HG03280 (cell line): ENCODE data around the gene ZNF783.
"Not testable (repeated sequence)": the region's sequence is repeated elsewhere in the genome, so short reads cannot be mapped to it uniquely, and the experiment has no call there.

ENCODE experiments used
- ATAC-seq: cut with Tn5 transposase; IDR thresholded peaks from one replicate; pipeline ENCODE4 v1.9.1; 2021; ENCODE audit warnings: mild to moderate bottlenecking, moderate library complexity; ENCODE audit not compliant: unreplicated experiment

ZNF783 gene

DNA sequence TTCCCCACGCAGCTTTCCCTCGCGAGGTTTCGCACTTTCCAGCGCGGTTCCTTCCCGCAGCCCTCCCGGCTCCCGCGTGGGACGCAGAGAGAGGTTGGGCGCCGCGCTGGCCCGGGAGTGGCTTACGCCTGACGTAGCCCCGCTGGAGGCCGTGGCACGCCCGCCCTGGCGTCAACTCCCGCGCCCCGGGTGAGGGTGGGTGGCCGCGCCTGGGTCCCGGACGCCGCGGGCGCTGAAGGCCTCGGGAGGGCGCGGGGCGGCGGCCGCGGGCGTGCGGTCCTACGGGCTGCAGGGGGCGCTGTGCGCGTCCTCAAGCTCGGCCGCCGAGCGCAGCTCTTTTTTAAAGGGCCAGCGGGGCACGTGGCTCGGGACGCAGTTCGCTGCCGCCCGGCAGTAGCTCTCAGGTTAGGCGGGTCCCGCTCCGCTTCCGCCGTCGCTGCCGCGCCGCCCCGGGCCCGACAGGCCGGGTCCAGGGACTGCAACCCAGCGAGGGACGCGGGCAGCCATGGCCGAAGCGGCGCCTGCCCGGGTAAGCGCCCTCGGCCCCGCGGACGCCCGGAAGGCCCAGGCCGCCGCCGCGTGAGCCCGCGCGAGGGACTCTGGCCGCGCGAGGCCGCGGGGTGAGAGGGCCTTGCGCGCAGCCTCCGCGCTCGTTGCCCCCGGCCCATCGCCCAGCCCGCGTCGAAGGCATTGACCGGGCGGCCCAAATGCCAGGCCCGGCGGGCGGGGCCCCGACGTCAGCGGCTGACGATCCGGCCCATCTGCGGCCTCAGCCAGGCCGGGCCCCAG, at the start of gene ZNF783:
ZNF783 (plus strand) TSS at position 368 of the 789 bp plus-strand sequence; CDS start at position 506, 138 bp downstream.
- peak; percentile 86 for ATAC-seq

DNA sequence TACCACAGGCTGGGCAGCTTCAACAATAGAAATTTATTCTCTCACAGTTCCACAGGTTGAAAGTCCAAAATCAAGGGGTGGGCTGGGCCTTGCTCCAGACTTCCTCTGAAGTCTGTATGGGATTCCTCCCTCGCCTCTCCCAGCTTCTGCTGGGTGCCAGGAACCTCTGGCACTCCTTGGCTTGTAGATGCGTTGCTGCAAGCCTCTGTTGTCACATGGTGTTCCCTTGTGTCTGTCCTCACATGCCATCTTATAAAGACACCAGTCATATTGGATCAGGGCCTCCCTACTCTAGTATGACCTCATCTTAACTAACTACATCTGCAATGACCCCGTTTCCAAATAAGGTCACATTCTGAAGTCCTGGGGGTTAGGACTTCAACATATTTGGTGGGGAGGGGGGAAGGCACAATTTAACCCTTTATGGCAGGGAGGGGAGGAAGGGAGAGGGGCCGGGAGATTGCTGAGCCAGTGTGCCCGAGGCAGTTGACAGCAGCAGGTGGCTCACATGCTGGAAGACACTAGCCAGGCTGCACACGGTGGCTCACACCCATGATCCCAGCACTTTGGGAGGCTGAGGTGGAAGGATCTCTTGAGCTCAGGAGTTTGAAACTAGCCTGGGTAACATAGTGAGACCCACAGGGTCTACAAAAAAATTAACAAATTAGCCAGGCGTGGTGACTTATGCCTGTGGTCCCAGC, 47.8 kb upstream of the ZNF783 start:
- ATAC-seq, result no peak

- no peak for ATAC-seq
Measured at GRCh38 chr7:149216402-149216801, 45.6 kb upstream of the ZNF783 start.

- ATAC-seq, result no peak
Measured at GRCh38 chr7:149217570-149217969, 44.4 kb upstream of the ZNF783 start.

- ATAC-seq, result no peak
Measured at GRCh38 chr7:149218469-149219420, 43.3 kb upstream of the ZNF783 start.

GRCh38 chr7:149220534-149220933, 41.5 kb upstream of the ZNF783 start:
- no peak for ATAC-seq

- no peak for ATAC-seq
Measured at GRCh38 chr7:149223176-149223575, 38.8 kb upstream of the ZNF783 start.

DNA sequence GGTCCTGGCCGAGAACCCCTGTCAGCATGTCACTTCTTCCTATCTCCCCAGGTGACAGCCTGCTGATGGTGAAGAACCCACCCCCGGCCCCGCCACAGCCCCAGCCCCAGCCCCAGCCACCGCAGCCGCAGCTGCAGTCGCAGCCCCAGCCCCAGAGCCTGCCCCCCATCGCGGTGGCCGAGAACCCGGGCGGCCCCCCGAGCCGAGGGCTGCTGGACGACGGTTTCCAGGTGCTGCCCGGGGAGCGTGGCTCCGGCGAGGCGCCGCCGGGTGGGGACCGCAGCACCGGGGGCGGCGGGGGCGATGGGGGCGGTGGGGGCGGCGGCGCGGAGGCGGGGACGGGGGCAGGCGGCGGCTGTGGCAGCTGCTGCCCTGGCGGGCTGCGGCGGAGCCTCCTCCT, 38.2 kb upstream of the ZNF783 start:
- ATAC-seq, result no peak

GRCh38 chr7:149224352-149224751, 37.6 kb upstream of the ZNF783 start:
- no peak for ATAC-seq

GRCh38 chr7:149225106-149225505, 36.9 kb upstream of the ZNF783 start:
- ATAC-seq, result no peak

DNA sequence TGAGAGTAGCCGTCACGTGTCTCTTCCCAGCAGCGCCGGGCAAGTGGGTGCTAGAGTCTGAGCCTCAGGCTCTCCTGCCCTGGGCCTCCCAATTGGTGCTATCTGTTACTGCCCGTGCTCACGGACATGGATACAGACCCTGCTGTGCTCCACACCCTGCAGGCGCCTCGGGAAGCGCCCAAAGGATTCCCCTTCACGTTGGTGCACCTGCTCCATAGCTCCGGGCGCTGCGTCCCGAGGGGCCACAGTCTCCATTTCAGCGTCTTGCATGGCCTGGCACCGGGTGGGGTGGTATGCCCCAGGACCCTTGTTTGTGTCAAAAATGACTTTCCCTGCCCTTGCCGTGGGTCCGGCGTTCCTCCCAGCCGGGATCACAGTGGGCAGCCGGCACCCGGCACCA, 36.3 kb upstream of the ZNF783 start:
- no peak for ATAC-seq

- ATAC-seq, result not testable (repeated sequence)
Measured at GRCh38 chr7:149226366-149226765, 35.6 kb upstream of the ZNF783 start.

- no peak for ATAC-seq
Measured at GRCh38 chr7:149226840-149227494, 35.0 kb upstream of the ZNF783 start.

DNA sequence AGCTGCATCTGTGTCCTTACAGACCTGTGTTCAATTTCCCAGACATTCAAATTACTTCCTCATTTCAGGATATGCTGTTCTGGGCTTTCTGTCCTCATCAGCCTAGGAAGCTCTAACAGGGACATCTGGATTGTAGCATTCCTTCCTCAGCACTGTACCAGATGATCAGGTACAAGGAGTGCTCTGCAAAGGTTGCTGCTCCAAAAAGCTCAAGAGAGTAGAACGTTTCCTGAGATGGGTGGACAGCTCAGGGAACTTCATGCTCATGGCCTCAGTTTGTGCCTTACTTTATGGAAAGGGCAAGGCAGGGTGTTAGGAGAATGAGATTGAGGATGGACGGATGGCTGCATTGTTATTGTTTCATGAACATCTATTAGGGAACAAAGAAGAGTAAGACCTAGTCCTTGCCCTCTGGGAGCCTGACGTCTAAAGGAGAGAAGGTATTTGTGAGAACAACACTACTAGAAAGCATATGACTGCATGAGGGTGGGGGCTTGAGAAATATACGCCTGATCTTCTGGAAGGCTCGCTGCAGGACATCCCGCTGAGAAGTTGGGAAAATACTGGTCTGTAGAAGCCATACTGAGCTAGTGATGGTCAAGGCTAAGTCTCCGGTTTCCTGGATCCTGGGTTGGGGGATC, 33.0 kb upstream of the ZNF783 start:
- no peak for ATAC-seq

DNA sequence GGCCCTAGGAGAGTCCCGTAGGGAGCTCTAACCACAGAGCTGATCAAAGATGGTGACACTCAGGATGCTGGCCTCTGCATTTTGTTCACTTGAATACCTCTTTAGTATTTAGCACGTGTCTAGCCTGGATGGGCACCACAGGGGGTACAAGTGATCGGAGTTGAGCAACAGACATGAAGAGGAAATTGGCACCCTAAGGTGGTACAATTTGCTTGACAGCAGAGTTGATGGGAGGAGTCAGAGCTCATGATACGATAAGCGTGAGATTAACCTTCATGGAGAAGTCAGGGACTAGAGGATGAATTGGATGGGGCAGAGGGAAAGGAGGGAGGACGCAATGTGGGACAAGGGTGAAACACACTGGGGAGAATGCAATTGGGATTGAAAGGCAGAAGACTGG, 32.5 kb upstream of the ZNF783 start:
- no peak for ATAC-seq

DNA sequence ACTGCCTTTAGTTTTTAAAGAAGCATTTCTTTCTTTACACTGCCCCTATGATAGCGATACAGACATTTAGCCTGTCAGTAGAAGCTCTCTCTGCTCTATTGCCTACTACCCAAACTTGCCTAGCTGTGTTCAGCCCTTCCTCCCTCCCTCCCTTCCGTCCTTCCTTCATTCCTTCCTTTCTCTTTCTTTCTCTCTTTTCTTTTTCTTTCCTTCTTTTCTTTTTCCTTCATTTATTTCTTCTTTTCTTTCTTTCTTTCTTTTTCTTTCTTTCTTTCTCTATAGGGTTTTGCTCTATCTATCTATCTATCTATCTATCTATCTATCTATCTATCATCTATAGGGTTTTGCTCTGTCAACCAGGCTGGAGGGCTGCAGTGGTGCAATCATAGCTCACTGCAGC, 29.6 kb upstream of the ZNF783 start:
- ATAC-seq, result no peak

DNA sequence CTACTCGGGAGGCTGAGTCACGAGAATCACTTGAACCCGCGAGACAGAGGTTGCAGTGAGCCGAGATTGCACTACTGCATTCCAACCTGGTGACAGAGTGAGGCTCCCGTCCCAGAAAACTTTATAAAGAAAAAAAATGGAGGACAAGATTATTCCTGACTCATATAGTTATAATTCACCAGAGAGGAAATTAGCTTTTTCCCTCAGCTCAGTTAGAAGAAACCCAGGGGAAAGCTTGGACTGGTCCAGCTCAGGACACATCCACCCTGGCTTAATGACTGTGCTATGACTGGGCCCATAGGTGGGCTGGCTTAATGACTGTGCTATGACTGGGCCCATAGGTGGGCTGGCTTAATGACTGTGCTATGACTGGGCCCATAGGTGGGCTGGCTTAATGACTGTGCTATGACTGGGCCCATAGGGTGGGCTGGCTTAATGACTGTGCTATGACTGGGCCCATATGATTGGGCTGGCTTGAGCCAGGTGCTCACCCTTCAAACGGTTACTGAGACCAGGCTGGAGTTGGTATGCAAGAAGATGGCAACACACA, 28.3 kb upstream of the ZNF783 start:
- not testable (repeated sequence) for ATAC-seq

GRCh38 chr7:149237502-149237901, 24.5 kb upstream of the ZNF783 start:
- ATAC-seq, result no peak

DNA sequence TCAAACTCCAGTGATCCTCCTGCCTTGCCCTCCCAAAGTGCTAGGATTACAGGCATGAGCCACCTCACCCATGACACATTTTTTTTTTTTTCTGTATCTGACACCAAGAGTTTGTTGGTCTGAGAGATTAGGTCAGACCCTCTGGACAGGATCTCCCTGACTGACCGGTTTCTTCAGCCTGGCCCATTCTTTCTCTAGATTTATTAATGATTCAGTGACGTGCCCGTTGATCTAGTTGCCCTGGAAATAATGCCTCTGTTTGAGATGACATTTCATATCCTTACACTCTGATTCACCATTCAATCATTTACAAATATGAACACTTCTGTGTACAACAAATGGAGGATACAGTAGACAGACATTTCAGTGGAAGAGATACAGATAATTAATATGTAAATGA, 23.9 kb upstream of the ZNF783 start:
- no peak for ATAC-seq
